T1000 (cell line): Measurements from ENCODE around the gene SFXN2.
A peak's percentile ranks its signal among the peaks of the same experiment; 100 is the strongest.
"Not testable (repeated sequence)": the region's sequence is repeated elsewhere in the genome, so short reads cannot be mapped to it uniquely, and the experiment has no call there.

Experiments used
- DNase-seq: peaks from one replicate; lab custom pipeline; 2025; ENCODE audit warnings: mixed read lengths; lab: John Stamatoyannopoulos, UW

Gene SFXN2

DNA sequence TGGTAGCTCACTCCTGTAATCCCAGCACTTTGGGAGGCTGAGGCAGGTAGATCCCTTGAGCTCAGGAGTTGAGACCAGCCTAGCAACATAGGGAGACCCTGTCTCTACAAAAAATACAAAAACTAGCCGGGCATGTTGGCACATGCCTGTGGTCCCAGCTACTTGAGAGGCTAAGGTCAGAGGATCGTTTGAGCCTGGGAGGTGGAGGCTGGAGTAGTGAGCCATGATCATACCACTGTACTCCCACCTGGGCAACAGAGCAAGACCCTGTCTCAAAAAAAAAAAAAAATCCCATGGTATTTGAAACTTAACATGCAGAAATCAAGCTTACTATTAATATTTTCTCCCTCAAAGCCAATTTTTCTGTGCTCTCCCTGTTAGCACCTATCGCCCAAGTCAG, 5.9 kb downstream of the SFXN2 start:
- DNase-seq, result no peak

DNA sequence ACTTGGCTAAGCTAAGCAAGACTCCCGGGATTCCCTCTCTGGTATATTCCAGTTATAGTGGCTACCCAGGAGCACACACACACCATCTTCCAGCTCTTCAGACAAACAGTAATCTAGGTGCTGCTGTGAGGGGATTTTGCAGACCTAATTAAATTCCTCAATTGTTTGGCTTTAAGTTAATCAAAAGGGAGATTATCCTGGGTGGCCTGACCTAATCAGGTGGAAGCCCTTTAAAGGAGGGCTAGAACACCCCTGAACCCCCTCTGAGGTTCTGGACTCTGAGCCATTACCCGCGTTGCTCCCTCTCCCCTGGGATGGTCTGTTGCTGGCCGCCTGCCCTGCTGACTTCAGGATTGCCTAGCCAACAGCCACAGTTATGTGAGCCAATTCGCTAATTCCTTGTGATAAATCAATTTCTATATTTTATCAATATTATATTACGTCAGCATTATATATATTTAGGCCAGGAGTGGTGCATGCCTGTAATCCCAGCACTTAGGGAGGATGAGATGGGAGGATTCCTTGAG, 6.4 kb downstream of the SFXN2 start:
- DNase-seq, result no peak

DNA sequence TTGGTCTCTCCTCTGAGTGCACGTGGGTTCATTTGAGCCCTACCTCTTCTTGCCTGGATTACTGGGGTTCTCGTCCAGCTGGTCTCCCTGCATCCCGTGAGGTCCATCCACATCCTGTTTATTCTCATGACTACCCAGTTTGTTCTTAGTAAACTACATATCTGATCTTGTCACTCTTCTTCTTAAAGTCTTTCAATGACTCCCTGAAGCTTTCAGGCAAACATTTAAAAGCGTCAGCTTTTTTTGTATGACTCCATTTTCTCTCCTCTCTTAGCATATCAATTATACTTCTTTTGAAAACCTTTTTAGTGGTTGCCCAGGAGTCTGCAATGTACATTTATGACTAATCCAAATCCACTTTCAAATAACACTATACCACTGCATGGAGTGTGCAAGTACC, 7.5 kb downstream of the SFXN2 start:
- no peak for DNase-seq

DNA sequence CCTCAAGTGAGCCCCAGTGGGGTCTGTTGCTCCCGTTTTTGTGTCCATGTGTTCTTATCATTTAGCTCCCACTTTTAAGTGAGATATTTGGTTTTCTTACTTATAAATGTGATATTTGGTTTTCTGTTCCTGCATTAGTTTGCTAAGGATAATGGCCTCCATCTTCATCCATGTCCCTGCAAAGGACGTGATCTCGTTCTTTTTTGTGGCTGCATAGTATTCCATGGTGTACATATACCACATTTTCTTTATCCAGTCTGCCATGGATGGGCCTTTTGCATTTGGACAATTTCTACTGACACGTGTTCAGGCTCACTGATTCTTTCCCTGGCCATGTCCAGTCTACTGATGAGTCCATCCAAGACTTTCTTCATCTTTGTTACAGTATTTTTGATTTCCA, 9.6 kb downstream of the SFXN2 start:
- DNase-seq, result no peak

DNA sequence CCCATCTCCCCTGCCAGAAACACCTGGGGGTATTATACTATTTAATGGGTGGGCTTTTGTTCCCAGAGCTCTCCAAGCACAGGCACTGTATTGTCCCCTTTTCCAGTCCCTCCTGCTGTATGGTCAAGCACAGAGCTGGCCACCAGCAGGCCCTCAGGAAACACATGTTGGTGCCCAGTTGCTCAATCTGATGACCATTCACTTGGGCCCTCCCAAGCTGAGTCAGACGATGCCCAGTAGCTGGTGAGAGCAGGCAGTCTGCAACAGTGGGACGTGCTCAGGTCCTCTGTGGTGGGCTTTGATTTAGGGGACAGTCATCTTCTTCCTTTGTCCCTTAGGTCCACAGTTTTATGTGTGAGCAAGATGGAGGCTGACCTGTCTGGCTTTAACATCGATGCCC, 11.8 kb downstream of the SFXN2 start:
- no peak for DNase-seq

DNA sequence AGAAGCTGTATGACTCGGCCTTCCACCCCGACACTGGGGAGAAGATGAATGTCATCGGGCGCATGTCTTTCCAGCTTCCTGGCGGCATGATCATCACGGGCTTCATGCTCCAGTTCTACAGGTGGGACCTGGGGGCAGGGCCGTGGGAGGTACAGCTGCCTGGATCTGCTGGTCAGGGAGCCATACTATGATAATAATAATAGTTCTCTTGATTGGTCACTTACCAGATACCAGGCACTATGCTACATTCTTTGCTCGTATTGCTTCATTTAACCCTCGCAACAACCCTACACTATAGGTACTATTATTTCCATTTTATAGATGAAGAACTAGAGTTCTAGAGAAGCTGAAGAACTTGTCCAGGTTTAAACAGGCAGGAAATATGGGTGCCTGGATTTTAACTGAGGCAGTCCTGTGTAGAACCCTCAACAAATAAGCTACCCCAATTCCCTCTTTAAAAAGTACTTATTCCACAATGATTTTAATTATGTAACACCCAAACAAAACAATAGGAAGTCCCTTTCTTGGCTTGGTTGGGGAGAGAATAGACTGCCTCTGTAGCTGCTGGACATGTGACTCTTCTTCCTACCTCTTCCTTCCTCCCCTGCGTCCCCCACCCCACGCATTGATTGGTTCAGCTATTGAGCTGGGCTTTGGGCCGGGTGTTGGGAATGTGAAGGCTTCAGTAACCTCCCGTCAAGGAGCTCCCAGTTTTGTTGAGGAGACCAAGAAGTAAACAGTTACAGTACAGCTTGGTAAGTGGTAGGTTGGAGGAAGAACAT, 12.8 kb downstream of the SFXN2 start:
- no peak for DNase-seq

DNA sequence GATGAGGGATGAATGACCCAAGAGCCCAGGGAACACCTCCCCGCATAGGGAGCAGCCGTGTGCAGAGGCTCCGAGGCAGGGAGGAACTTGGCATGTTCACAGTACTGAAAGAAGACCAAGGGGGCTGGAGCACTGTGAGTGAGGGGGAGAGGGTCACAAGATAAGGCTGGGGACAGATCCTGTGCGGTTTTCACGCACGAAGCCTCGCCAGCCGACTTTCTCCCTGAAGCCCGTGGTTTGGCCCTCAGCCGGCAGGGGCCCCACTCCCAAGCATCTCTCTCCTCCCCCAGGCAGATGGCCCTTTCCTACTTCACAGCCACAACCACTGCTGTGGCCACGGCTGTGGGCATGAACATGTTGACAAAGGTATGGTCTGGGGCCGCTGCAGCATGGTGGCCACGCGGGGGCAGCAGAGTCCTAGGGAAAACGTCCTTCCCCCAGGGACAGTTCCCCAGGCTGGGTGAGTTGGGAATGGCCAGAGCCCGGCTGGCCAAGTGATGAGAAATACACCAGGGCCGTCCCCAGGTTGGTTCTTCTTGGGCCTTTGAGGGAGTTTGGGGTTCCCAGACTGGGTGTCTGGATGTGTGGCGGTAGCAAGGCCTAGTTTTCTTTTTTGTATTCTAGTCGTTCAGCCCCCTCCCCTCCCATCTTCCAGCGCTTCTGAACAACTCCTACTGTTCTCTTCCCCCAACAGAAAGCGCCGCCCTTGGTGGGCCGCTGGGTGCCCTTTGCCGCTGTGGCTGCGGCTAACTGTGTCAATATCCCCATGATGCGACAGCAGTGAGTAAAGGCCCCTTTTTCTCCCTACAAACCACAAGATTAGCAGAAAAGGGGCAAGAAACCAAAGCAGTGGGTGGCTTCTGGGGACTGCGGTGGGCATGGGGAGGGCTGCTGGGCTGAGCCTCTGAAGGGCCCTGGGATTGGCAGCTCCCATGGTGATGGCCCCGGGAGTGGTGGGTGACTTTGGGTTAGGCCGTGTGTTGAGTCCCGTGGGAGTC, 14.9 kb downstream of the SFXN2 start:
- peak; percentile 68 for DNase-seq

DNA sequence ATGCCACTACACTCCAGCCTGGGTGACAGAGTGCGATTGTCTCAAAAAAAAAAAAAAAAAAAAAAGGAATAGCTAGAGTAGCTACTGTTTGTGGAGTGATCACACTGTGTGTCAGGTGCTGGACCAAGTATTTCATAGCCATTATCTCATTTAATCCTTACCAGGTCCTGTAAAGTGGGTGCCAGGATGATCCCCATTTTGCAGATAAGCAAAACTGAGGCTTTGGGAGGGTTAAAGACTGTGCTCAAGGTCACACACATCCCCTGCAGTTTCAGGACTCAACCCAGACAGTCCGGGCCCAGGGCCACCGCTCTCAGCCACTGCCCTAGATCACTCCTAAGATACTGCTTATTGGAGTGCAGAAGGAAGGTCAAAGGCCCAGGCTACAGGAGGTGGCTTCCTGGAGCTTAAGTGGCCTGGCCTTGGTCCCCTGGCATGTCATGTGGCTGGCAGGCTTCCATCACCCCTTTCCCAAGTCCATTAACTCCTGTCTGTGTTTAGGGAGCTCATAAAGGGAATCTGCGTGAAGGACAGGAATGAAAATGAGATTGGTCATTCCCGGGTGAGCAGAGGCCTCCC, 16.9 kb downstream of the SFXN2 start:
- no peak for DNase-seq

DNA sequence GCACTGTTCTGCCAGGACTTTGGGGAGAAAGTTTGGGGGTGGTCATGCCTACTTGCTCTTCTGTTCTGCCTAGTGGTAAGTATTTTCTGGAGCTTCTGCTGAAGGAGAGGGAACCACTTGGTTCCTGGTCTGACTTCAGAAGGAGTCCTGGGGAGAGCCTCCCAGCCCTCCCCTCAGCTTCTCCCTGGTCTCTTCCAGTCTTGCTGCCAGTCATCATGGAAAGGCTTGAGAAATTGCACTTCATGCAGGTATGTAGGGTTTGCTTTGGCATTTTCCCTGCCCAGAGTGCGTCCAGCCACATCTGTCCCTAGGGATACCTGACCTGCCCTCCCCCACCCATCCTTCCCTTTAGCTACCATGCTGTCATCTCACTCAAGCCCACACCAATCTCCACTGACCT, 18.2 kb downstream of the SFXN2 start:
- no peak for DNase-seq

DNA sequence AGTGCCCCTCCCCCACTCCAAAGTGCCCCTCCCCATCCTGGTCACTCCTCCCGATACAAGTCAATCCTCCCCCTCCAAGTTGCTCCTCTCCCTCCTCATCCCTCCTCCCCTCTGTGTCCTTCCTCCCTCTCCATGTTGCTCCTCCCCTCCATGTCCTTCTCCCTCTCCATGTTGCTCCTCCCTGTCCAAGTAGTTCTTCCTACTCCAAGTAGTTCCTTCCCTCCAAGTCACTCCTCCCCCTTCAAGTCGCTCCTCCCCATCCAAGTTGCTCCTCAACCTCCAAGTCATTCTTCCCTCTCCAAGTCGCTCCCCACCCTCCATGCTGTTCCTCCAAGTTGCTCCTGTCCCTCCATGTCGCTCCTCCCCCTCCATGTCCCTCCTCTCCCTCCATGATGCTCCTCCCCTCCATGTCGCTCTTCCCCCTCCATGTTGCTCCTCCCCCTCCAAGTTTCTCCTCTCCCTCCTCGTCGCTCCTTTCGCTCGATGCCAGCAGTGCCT, 20.7 kb downstream of the SFXN2 start:
- no peak for DNase-seq

DNA sequence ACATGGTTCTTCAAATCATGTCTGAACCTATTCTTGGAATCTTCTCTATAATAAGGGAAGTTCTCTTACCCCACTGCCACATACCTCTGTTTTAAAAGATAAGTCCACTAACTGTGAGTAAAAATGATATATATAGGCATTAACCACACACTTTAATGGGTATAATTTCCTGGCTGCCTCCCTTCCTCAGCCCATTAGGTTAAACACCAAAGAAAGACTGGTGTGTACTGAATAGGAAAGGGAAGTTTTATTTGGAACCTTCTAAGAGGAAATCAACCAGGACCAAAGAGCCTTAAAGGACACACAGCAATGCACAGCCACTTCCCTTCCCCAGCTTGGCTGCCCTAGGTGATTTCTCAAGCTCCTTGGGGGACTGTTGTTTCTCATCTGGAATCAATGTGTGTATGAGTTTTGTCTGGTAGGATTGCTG, 24.3 kb downstream of the SFXN2 start:
- DNase-seq, result no peak

DNA sequence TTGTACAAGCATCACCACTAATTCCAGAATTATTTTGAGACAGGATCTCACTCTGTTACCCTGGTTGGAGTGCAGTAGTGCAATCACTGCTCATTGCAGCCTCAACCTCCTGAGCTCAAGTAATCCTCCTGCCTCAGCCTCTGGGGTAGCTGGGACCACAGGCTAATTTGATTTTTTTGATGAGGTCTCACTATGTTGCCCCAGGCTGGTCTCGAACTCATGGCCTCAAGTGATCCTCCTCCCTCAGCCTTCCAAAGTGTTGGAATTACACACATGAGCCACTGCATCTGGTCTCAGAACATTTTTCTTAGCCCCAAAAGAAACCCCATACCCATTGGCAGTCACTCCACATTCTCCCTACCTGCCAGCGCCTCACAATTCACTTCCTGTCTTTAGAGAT, 25.8 kb downstream of the SFXN2 start:
- DNase-seq, result no peak

DNA sequence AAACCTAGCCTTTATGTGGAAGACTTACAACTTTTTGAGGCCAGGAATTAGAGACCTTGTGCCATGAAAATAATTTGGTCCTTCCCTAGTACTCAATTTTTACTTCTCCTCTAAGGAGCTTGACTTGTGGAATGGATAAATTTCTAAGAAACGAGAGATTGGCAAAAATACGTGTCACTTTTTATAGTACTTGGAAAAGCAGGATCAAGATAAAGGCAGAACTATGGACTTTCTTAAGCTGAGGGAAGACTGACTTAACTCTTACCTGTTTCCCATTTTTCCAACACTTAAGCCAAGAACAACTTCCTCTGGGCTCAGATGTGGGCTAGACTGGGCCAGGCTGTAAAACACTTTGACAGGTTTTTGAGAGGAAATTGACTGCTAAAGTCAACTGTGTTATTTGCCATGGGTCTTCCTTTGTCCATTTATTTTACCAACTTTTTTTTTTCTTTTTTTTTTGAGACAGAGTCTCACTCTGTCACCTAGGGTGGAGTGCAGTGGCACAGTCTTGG, 27.3 kb downstream of the SFXN2 start:
- no peak for DNase-seq

DNA sequence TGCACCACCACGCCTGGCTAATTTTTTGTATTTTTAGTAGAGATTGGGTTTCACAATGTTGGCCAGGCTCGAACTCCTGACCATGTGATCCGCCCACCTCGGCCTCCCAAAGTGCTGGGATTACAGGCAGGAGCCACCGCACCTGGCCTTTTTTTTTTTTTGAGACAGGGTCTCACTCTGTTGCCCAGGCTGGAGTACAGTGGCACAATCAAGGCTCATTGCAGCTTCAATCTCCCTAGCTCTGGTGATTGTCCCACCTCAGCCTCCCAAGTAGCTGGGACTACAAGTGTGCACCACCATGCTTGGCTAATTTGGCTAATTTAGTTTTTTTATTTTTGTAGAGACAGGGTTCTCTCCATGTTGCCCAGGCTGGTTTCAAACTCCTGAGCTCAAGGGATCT, 27.9 kb downstream of the SFXN2 start:
- not testable (repeated sequence) for DNase-seq

DNA sequence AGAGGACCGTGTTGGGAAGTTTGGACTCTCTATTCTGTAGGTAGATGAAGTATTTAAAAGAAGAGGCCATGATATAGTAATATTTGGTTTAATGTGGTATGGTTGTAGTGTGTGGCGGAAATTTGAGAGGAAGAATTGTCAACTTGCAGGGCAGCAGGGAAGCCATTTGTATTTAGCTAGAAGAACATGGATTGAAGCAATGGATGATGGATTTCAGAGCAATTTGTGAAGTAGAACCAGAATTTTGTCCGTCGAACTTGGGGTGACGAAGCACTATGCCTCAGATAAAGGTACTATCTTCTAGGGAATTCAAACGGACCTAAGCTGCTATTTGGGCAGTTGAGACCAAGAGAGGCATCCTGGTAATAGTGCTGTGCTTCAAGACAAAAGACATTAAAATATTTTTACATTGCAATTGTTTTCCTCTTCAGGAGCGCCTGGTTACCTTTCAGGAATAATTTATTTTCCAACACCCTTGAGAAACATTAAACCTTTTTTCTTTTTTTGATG, 28.7 kb downstream of the SFXN2 start:
- DNase-seq, result no peak

DNA sequence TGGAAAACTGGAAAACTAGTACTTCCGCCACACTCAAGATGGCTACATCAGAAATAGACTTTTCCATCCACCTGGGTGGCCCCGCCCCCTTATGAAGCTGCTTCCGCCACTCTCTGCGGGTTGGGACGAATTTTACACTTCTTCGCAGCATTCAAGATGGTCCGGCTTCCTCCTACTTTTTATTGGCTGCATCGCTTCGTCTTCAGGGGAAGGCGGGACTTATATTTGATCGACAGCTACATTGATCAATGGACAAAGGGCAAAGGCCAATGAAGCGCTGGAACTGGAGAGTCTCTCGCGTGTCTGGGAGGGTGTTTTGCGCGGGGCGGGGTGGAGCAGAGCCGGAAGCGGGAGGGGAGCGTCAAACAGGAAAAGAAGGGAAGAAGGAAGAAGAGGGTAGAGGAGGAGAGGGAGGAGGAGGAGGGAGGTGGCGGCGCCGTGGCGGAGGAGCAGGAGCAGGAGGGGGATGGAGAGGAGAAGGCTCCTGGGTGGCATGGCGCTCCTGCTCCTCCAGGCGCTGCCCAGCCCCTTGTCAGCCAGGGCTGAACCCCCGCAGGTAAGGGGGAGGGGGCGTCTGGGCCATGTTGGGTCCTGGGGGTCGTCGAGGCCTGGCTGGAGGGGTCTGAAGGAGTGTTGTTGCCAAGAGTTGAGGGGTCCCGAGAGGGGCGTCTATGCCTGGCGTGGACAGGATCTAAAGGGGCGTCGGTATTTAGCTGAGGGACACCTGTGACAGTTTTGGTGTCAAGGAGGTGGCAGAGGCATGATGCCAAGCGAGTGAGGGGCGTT, 29.3 kb downstream of the SFXN2 start, which contains the start of gene WBP1L:
WBP1L (plus strand) TSS at position 361 of the 786 bp plus-strand sequence; CDS start at position 467, 106 bp downstream.
- DNase-seq, result peak; percentile 96

DNA sequence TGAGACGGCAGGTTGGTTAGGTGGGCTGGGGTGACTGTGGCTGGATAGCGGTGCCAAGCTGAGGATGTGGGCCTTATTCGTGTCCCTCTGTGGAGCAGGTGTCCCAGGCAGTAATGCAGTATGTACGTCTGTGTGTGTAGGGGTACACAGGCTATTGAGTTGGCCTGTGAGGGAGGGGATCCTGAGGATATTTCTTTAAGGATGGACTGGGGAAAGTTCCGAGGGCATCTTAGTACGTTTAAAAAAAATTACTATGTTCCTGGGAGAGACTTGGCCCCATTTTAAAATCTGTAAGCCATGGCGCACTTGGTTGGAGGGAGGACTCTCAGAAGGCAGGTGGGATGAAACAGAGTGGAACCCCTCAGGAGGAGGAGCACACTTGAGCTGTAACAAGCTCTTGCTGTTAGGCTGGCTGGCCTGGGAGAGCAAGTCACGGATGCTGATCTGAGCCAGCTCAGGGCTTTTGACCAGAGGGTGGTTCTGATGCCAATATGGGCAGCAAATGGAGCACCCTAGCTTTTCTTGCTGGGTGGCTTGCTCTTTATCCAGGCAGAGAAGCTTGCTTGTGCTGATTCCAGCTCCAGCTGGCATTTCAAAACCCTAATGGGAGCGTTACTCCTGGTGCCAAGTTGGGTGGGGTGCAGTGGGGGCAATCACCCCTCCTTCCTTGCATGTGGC, 30.1 kb downstream of the SFXN2 start:
- DNase-seq, result no peak

DNA sequence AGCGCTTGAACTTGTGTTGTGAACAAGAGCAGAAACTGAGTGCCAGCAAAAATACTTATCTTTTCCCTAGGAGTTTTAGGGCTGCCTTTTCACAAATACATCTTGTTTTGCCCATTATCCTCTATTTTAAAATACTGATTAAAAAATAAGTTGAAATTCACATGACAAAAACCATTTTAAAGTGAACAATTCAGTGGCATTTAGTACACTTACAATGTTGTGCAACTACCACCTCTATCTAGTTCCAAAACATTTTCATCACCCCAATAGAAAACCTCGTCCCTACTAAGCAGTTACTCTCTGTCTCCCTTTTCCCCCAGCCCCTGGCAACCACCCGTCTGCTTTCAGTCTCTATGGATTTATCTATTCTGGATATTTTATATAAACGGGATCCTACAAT, 30.7 kb downstream of the SFXN2 start:
- no peak for DNase-seq

DNA sequence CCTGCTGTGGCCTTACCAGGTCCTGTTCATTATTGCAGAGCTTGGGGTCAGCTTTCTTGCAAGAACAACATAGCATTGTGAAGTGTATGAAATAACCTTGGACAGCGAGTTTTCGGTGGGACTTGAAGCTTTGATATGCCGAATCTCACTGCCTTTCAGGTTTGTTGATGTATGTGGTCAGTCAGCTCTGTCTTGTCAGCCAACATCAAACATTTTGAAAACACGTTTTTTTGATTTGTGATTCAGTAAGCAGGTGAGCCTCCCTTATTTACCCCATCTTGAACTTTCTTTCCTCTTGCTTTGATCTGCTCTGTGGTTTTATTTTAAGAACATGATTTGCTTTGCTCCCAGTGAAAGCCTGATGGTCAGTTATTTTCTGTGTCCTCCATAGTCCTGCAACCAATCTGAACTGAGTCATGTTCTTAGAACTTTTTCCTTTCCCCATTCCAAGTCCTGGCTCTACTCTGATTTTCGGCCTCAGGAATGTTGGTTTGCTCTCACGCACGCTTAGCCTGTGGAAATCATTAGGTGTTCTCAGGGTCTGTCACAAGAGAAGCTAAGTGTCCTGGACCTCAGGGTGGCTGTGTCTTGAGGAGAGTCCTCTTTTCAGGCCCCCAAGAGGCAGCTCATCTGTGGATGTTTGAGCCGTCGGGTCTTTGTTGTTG, 38.0 kb downstream of the SFXN2 start:
- no peak for DNase-seq
